Embryonic facial prominence (tissue), 1 donor: ENCODE data around the gene YWHAG.
"Not testable (repeated sequence)": the region's sequence is repeated elsewhere in the genome, so short reads cannot be mapped to it uniquely, and the experiment has no call there.

Experiments
- DNase-seq: peaks from one replicate; pipeline ENCODE4 v3.0.0-alpha.2; 2016; ENCODE audit errors: extremely low spot score

The YWHAG gene

GRCh38 chr7:76380623-76380966, 21.8 kb upstream of the YWHAG start:
- no peak for DNase-seq

DNA sequence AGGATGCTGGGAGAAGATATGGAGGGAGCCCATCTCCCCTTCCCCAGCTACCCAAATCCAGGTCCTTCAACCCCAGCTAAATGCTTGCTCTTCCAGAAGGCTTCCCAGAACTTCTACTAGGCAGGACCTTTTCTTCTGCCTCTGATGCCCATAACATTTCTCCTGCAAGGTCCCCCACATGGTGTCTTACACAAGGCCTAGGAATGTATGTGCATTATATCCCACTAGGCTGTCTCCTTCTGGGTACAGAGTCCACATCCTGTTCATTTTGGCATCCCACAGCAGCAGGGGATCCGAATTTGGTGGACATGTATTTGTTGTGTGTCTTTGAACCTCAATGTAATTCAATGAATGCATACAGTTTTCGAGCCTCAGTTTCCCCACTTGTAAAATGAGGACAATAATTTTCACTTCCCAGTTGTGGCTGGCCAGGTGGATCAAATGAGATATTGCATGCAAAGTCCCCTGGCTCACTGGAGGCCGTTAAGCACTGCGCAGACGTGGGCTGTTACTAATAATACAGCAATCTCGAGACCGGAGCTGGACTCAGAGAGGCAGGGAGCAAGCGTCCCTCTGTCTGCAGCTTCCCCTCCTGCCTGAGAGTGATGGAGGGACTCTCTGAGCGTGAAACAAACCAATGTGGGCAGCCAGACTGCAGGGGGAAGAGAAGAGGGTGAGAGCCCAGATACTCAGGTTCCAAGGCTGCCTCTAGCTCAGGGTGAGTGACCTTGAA, 18.6 kb upstream of the YWHAG start:
- no peak for DNase-seq

DNA sequence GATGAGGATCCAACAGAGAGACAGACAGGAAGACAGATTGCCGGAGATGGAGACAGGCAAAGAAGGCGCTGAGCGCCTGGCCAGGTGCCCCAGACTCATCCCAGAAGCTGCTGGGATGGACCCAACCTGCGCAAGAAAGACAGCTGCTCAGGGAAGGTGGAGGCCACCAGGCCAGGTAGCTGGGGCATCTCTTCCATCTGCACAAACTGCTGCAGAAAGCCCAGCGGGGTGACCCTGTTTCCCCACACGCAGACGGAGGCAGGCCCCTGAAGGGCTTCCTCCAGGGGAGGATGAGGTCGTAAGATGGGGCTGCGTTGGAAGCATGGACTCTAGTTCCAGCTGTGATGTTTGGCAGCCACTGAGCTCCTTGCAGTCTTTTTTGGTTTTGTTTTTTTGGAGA, 16.5 kb upstream of the YWHAG start:
- DNase-seq, result no peak

DNA sequence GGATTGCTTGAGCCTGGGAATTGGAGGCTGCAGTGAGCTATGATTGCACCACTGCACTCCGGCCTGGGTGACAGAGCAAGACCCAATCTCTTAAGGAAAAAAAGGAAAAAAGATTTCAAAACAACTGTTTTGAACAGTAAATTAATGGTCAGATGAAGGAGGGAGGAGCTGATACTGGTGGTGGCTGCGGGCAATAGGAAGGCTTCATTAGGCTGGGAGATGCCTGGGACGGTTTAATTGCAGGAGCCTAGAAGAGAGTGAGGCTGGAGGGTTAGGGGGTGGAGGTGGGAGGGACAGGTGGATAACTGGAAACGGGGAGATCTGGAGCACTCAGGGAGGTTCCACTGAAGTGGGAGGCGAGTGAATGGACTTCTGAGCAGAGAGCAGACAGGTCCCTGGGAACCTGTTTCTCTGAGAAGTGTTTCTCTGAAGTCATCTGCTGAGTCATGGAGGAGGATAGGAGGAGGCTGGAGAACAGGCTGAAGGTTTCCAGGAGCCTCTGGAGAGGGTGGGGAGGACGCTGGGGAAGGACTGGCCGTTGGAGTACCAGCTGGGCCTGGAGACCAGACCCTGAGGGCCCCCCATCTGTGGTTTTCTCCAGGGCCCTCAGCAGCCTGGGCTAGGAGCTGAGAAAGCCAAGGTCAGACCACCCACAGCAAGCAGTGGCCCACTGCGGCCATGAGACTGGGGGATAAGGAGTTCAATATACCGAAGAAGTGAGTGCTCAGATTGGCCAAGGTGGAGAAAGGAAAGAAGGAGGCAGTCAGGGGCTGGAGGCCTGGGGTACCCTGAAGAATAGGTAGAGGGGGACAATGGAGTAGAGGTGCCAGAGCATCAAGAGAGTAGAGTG, 14.4 kb upstream of the YWHAG start:
- no peak for DNase-seq

- no peak for DNase-seq
These were observed 12.6 kb upstream of the YWHAG start for GRCh38 chr7:76371396-76371795.

GRCh38 chr7:76369018-76369417, 10.2 kb upstream of the YWHAG start:
- no peak for DNase-seq

DNA sequence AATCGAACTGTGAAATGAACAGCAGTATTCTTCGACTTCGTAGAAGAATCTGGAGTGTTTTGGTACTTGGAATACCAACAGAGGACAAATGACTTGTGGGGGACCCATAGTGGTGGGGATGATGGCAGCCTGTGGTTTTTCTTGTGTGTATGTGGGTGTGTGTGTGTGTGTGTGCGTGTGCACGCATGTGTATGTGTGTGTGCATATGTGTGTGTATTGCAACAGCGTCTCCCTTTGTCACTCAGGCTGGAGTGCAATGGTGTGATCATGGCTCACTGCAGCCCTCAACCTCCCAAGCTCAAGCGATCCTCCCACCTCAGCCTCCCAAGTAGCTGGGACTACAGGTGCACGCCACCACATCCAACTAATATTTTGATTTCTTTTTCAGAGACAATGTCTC, 9.4 kb upstream of the YWHAG start:
- DNase-seq, result no peak

- DNase-seq, result no peak
These were observed 5.4 kb upstream of the YWHAG start for GRCh38 chr7:76364198-76364584.

- DNase-seq, result not testable (repeated sequence)
These were observed 5.0 kb upstream of the YWHAG start for GRCh38 chr7:76363754-76364153.

GRCh38 chr7:76359978-76360638, 1.3 kb upstream of the YWHAG start:
- no peak for DNase-seq

- DNase-seq, result peak; percentile 96
These were observed 553 bp upstream of the YWHAG start for GRCh38 chr7:76359111-76359977.

- DNase-seq, result peak; percentile 30
These were observed 745 bp downstream of the YWHAG start for GRCh38 chr7:76358011-76358480.

DNA sequence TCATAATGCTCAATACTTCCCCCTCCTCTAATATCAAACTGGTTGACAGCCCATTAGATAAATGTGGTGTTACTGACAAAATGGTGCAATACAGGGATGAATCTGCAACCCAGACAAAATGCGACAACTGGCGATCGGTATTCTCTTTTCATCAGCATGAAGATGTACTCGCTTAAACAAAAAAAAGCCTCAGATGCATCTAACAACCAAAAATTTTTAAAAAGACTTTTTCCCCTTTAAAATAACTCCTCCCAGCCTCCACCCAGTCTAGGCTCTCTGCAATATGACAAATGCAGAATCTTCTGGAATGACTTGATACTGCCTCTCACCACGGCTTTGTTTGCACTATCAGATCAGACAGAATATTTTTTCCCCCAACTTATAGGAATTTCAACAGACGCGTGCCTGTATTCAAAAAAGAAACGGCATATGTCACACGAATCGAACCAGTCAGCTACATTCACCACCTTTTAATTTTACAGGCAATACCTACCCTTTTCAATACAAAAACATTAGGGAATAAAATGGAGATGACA, 1.2 kb downstream of the YWHAG start:
- DNase-seq, result no peak

DNA sequence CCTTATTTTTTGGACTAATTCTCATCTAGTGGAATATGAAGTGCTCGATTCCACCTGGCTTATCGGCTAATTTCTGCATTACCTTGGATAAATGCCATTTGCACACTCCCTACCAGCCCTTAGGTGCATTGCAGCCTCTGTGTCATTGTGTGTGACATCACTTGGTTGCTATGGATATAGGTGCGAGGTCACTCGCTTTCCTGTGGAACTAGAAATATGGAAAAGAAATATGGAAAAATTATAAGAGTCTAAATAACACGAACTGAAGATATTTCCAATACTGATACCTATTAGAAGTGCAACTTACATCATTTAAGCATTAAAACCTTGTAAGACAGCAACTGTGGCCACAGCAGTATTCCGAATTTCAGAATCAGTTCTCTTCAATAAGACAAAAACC, 2.0 kb downstream of the YWHAG start:
- DNase-seq, result no peak

DNA sequence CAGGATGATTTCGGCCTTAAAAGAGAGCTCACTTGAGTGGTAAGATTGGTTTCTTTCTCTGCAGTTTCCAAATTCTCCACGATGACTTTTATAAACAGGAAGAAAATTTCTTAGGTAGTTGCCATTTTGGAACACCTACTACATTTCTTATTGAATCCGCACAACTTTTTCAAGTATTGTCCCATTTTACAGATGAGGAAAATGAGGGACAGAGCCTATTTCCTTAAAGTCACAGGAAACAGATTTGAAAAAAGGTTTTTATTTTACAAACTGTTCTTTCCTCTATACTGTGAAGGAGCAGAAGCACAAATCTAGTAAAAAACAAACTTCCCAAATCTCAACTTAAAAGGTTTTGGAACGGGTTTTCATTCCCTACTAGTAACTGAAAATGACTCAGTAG, 2.7 kb downstream of the YWHAG start:
- no peak for DNase-seq

DNA sequence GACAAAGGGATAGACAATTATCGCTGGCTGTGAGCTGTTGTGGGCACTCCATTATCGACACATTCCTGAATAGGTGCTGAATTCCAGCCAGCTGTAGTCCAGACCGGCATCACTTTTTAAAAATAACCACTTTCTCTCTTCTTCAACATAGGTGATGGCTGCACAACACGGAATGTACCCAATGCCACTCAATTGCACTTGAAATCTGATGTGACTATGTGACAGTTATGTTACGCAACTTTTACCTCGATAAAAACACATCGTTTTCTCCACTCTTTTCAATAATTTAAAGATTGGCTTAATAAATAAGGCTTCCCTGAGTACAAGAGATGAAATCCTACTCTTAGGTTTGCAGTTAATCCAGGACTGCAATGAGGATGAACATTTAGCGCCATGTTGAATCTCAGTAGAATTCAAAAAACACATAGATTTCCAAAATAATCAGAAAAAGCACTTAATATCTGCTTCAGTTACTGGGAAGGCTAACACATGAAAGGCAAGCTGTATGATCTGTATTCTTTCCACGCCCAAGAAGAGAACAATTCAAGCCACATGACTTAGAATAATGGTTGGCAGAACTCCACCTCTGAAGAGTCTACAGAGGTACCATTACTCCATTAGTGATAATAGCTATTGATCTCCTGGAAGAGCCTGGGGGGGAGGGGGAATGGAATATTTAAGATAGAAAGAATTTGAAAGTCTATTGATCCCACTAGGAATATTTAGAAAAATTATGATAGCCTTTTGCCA, 3.6 kb downstream of the YWHAG start:
- DNase-seq, result no peak

DNA sequence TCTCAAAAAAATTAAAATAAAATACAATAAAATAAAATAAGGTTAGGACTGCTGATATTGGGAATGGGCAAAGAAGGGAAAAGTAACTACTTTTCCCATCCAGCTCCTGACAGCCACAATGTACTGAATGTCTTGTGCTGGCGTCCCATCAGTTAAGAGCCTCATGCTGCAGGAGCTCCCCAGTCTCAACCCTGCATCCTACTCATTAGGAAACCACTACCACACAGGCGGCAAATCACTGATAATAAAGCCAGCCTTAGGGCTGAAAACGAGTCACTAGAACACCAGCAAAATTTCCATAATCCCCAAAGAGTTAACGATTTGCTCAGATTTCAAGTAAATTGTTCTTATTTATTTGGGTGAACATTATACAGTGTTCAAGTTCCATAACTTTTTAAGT, 4.3 kb downstream of the YWHAG start:
- no peak for DNase-seq

GRCh38 chr7:76353744-76354143, 5.0 kb downstream of the YWHAG start:
- DNase-seq, result no peak

- DNase-seq, result no peak
These were observed 6.6 kb downstream of the YWHAG start for GRCh38 chr7:76352193-76352592.

DNA sequence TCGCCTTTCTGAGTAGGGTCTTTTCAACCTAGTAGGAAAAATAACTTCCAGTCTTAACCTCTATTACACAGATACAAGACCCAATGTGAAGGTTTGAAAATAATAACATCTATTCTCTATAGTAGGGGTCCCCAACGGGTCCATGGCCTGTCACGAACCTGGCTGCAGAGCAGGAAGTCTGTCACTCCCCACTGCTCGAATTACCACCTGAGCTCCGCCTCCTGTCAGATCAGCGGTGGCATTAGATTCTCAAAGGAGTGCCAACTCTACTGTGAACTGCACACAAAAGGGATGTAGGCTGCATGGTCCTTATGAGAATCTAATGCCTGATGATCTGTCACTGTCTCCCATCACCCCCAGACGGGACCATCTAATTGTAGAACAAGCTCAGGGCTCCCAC, 7.4 kb downstream of the YWHAG start:
- no peak for DNase-seq
